PFSK-1 (cell line): ENCODE results near the gene NOTUM.

Experiments used
- POLR2AphosphoS5 ChIP-seq: IDR thresholded peaks from 2 replicates; pipeline ENCODE4 v1.6.1; 2012; ENCODE audit warnings: low read depth, mild to moderate bottlenecking, control low read depth, low read length, moderate library complexity
- REST ChIP-seq, 2 experiments: IDR thresholded peaks; 2 replicates each; pipeline versions ENCODE4 v1.6.1 to v1.8.0; 2011 to 2012; ENCODE audit warnings: low read depth in 2 of 2, low read length in 2 of 2, control low read depth in 1 of 2, inconsistent platforms in 1 of 2, mild to moderate bottlenecking in 1 of 2, moderate library complexity in 1 of 2; ENCODE audit not compliant: insufficient read depth in 1 of 2
- SIN3A ChIP-seq: IDR thresholded peaks from 2 replicates; pipeline ENCODE4 v1.6.1; 2012; ENCODE audit warnings: mild to moderate bottlenecking, low read length, moderate library complexity, borderline replicate concordance; ENCODE audit not compliant: insufficient read depth
- TAF1 ChIP-seq: IDR thresholded peaks from 2 replicates; pipeline ENCODE4 v1.6.1; 2012; ENCODE audit warnings: low read length, control low read depth, borderline replicate concordance; ENCODE audit not compliant: insufficient read depth

- TF ChIP-seq POLR2AphosphoS5 (no peak), REST (IDR thresholded peaks at IDR 0.05; ENCODE audit: insufficient read depth in 1 of 2, low read depth in 2 of 2, low read length in 2 of 2) (no peak), SIN3A (no peak), TAF1 (no peak)
Measured at GRCh38 chr17:81905993-81906392, 55.0 kb downstream of the NOTUM start.
